Aorta (tissue), 5 donors: Measurements from ENCODE around the gene ARL2BP. TPM values are rescaled to one million over a fixed set of nuclear protein-coding genes. Genes with fewer than 3 reads are reported as not detected.

Experiments
- ATAC-seq: fragments of 200-7000 bp; cut with Tn5 transposase; one replicate; pipeline ENCODE4 v1.9.1; 2022; ENCODE audit warnings: moderate library complexity; ENCODE audit not compliant: low FRiP score
- DNase-seq, 2 donors: peaks; one replicate each; pipeline ENCODE4 v3.0.0-alpha.2; 2020
- H3K27ac ChIP-seq, 2 donors: one replicate each; pipeline ENCODE4 v1.5.1; 2013; ENCODE audit warnings: low read length in 2 of 2, mild to moderate bottlenecking in 2 of 2, moderate library complexity in 2 of 2, control low read depth in 1 of 2, inconsistent platforms in 1 of 2, low read depth in 1 of 2
- H3K27me3 ChIP-seq, 2 donors: one replicate each; pipeline ENCODE4 v1.6.1; 2013; ENCODE audit warnings: control low read depth in 1 of 2, low read length in 1 of 2, mild to moderate bottlenecking in 1 of 2, moderate library complexity in 1 of 2; ENCODE audit not compliant: insufficient read depth in 2 of 2, control insufficient read depth in 1 of 2
- H3K36me3 ChIP-seq, 2 donors: one replicate each; pipeline ENCODE4 v1.6.1; 2013; ENCODE audit warnings: control low read depth in 1 of 2, low read length in 1 of 2, mild to moderate bottlenecking in 1 of 2; ENCODE audit not compliant: insufficient read depth in 2 of 2, control insufficient read depth in 1 of 2
- H3K4me1 ChIP-seq, 2 donors: one replicate each; pipeline ENCODE4 v1.6.1; 2013; ENCODE audit warnings: low read length in 2 of 2, control low read depth in 1 of 2, mild to moderate bottlenecking in 1 of 2, moderate library complexity in 1 of 2; ENCODE audit not compliant: insufficient read depth in 2 of 2, control insufficient read depth in 1 of 2
- H3K4me3 ChIP-seq, 2 donors: one replicate each; pipeline ENCODE4 v1.5.1; 2013; ENCODE audit warnings: low read length in 2 of 2, control low read depth in 1 of 2, mild to moderate bottlenecking in 1 of 2
- H3K9me3 ChIP-seq: one replicate; pipeline ENCODE4 v1.6.1; 2013; ENCODE audit warnings: mild to moderate bottlenecking, low read length; ENCODE audit not compliant: control insufficient read depth
- WGBS, 2 donors: extraction: QIAGEN DNeasy Blood & Tissue Kit; methylation state at CpG; one replicate each; pipeline ENCODE4 v1.1.7; 2013; 5-methylcytosine and 5-hydroxymethylcytosine counted together
- intact Hi-C, 2 donors: fragments of 100-400 bp; cut with DNase I; formaldehyde crosslinking; loops; one replicate each; pipeline versions ENCODE4 v1.14.2 to v1.15.0; 2022
- polyA plus RNA-seq, 2 donors: library from polyadenylated mRNA; stranded (reverse); fragments of 200-250 nt; gene quantifications; one replicate each; pipeline ENCODE4 v1.2.3, GENCODE V29; 2013
- total RNA-seq, 2 donors: library from RNA; stranded (reverse); fragmentation: NEBNext Ultra II Directional; extraction: Animal tissue kit (Norgen Biotek cat#: 25700); gene quantifications; one replicate each; pipeline ENCODE4 v1.2.1, GENCODE V29; 2021
- donor health status: healthy with polysubstance abuse.
- donor health status: Bipolar disorder and iron deficiency.
- donor health status: DM: no; HTN: no; CAD: no.
- donor health status: DM: no; HTN: no; CAD: no.
- donor health status: DM: yes; HTN: yes; CAD: no.

ARL2BP gene
- total and polyA plus RNA-seq, 4 donors: 39.1 to 65.4 (median 44.8) TPM

GRCh38 chr16:57279780-57280638 is 35.0 kb downstream of the ARL2BP start:
- H3K36me3 ChIP-seq: no peaks in the 10 kb centered on the region
- no peaks in the 10 kb centered on the region for H3K9me3 ChIP-seq
- no peak for ATAC-seq
- H3K4me3 ChIP-seq: no peak overlapping the region
- 63 to 64% methylated on average over 7 of the region's 7 CpGs for WGBS, 2 donors
- peak in 1 of 2 donors; percentile 32 for DNase-seq
- no peaks in the 10 kb centered on the region for H3K27me3 ChIP-seq
- no peak overlapping the region for H3K27ac ChIP-seq
- H3K4me1 ChIP-seq: no peaks in the 10 kb centered on the region
- intact Hi-C loops: no loop called here

GRCh38 chr16:57281791-57282190 is 36.7 kb downstream of the ARL2BP start:
- intact Hi-C loops: no loop called here
- no peak overlapping the region for H3K27ac ChIP-seq
- H3K4me3 ChIP-seq: no peak overlapping the region
- no peaks in the 10 kb centered on the region for H3K27me3 ChIP-seq
- 97% methylated on average over 3 of the region's 3 CpGs for WGBS, 2 donors
- ATAC-seq: no peak
- no peaks in the 10 kb centered on the region for H3K4me1 ChIP-seq
- H3K9me3 ChIP-seq: no peaks in the 10 kb centered on the region
- DNase-seq: peak in 1 of 2 donors; percentile 21
- no peaks in the 10 kb centered on the region for H3K36me3 ChIP-seq

GRCh38 chr16:57282510-57283213 is 37.6 kb downstream of the ARL2BP start:
- DNase-seq (peak in 1 of 2 donors; percentile 57), ATAC-seq (no peak)
- Histone ChIP-seq H3K36me3 (no peaks in the 10 kb centered on the region), H3K4me1 (no peaks in the 10 kb centered on the region), H3K27me3 (no peaks in the 10 kb centered on the region), H3K4me3 (no peak overlapping the region), H3K9me3 (no peaks in the 10 kb centered on the region), H3K27ac (no peak overlapping the region)
- WGBS, 2 donors: 75 to 76% methylated on average over 8 of the region's 8 CpGs
- intact Hi-C loops: no loop called here

- no peaks in the 10 kb centered on the region for H3K9me3 ChIP-seq
- no peak overlapping the region for H3K27ac ChIP-seq
- H3K4me1 ChIP-seq: no peaks in the 10 kb centered on the region
- H3K36me3 ChIP-seq: no peaks in the 10 kb centered on the region
- H3K4me3 ChIP-seq: no peak overlapping the region
- intact Hi-C loops: no loop called here
- peak in 1 of 2 donors; percentile 73 for DNase-seq
- ATAC-seq: no peak
- no peaks in the 10 kb centered on the region for H3K27me3 ChIP-seq
- 72 to 77% methylated on average over 24 of the region's 24 CpGs for WGBS, 2 donors
These were observed 38.3 kb downstream of the ARL2BP start for GRCh38 chr16:57283214-57283958.

GRCh38 chr16:57283959-57284208 is 38.8 kb downstream of the ARL2BP start:
- H3K36me3 ChIP-seq: no peaks in the 10 kb centered on the region
- no peak overlapping the region for H3K27ac ChIP-seq
- H3K4me1 ChIP-seq: no peaks in the 10 kb centered on the region
- no peaks in the 10 kb centered on the region for H3K27me3 ChIP-seq
- WGBS, 2 donors: 14 to 19% methylated on average over 13 to 14 of the region's 14 CpGs
- H3K9me3 ChIP-seq: no peaks in the 10 kb centered on the region
- H3K4me3 ChIP-seq: no peak overlapping the region
- DNase-seq: peak in 1 of 2 donors; percentile 73
- intact Hi-C loops: no loop called here
- ATAC-seq: no peak

GRCh38 chr16:57284209-57284951 is 39.3 kb downstream of the ARL2BP start, which contains the start of gene PLLP:
Gene PLLP (minus strand): TSS chr16:57284672. CDS start chr16:57284540, 132 bp downstream.
- peak; percentile 70 for ATAC-seq
- no peaks in the 10 kb centered on the region for H3K9me3 ChIP-seq
- WGBS, 2 donors: 1 to 2% methylated on average over 85 to 95 of the region's 95 CpGs
- DNase-seq: peak in 1 of 2 donors; percentile 79
- H3K27me3 ChIP-seq: no peaks in the 10 kb centered on the region
- no peaks in the 10 kb centered on the region for H3K4me1 ChIP-seq
- intact Hi-C loops: no loop called here
- H3K36me3 ChIP-seq: no peaks in the 10 kb centered on the region
- H3K27ac ChIP-seq: no peak within 1 kb of the TSS
- peak within 1 kb of the TSS; percentile 16 to 37 for H3K4me3 ChIP-seq

GRCh38 chr16:57284952-57285363 is 39.9 kb downstream of the ARL2BP start:
- no peak overlapping the region for H3K27ac ChIP-seq
- H3K4me1 ChIP-seq: no peaks in the 10 kb centered on the region
- no peak for DNase-seq
- H3K36me3 ChIP-seq: no peaks in the 10 kb centered on the region
- ATAC-seq: no peak
- no peaks in the 10 kb centered on the region for H3K27me3 ChIP-seq
- WGBS, 2 donors: 14 to 15% methylated on average over 22 of the region's 22 CpGs
- no peaks in the 10 kb centered on the region for H3K9me3 ChIP-seq
- H3K4me3 ChIP-seq: peak overlapping the region; percentile 16 to 37
- intact Hi-C loops: no loop called here

GRCh38 chr16:57285379-57285778 is 40.3 kb downstream of the ARL2BP start:
- H3K27me3 ChIP-seq: no peaks in the 10 kb centered on the region

More at GRCh38 chr16:57285379-57285778, 40.3 kb downstream of the ARL2BP start:
- DNase-seq (no peak), ATAC-seq (no peak)
- Histone ChIP-seq H3K9me3 (no peaks in the 10 kb centered on the region), H3K4me1 (no peaks in the 10 kb centered on the region), H3K36me3 (no peaks in the 10 kb centered on the region), H3K27ac (no peak overlapping the region), H3K4me3 (no peak overlapping the region)
- intact Hi-C loops: no loop called here
- WGBS, 2 donors: 78 to 81% methylated on average over 5 of the region's 5 CpGs
